ENCODE data around the gene FBRSL1. TPM values are rescaled to one million over a fixed set of nuclear protein-coding genes. Genes with fewer than 3 reads are reported as not detected.

FBRSL1 gene
- total RNA-seq, 1 donor from 2014 or later, result 56.5 TPM

DNA sequence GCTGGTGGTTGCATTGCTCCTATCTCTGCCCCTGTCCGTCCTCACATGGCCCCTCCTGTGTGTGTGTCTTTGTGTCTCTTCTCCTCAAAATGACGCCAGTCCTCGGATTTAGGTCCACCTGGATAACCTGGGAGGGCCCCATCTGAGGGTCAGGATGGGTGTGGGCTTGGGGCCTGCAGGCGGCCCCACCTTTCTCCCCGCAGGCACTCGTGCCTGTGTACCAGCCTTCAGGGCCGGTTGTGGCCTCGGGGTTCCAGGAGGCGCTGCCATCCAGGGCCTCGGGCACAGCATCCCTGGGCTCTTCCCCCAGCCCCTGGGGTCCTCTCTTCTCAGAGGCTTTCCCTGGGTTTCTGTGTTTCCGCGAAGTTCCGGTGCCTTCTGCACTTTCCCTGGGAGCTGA lies 65.7 kb downstream of the FBRSL1 start:
- intact Hi-C loops (cut with micrococcal nuclease), result no loop called here

DNA sequence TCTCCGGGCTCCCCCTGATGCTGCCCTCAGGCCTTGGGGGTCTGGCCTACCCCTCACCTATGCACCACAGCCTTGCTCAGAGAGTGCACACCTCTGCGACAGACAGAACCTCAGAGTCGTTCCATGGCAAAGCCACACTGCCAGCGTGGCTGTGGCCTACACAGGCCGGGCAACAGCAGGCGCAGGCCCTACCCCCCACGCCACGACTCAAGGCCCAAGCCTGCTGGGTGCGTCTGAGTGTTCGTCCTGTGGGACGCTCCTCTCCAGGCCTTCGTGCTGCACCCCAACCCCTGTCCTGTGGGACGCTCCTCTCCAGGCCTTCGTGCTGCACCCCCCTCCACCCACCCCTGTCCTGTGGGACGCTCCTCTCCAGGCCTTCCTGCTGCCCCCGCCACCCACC lies 66.3 kb downstream of the FBRSL1 start:
- intact Hi-C loops (cut with micrococcal nuclease), result no loop called here

GRCh38 chr12:132556801-132557200 lies 66.8 kb downstream of the FBRSL1 start:
- intact Hi-C loops (cut with micrococcal nuclease), result no loop called here

GRCh38 chr12:132557291-132558015 lies 67.5 kb downstream of the FBRSL1 start:
- intact Hi-C loops (cut with micrococcal nuclease), result no loop called here

- intact Hi-C loops (cut with micrococcal nuclease), result no loop called here
Measured at GRCh38 chr12:132558042-132558856, 68.3 kb downstream of the FBRSL1 start.

DNA sequence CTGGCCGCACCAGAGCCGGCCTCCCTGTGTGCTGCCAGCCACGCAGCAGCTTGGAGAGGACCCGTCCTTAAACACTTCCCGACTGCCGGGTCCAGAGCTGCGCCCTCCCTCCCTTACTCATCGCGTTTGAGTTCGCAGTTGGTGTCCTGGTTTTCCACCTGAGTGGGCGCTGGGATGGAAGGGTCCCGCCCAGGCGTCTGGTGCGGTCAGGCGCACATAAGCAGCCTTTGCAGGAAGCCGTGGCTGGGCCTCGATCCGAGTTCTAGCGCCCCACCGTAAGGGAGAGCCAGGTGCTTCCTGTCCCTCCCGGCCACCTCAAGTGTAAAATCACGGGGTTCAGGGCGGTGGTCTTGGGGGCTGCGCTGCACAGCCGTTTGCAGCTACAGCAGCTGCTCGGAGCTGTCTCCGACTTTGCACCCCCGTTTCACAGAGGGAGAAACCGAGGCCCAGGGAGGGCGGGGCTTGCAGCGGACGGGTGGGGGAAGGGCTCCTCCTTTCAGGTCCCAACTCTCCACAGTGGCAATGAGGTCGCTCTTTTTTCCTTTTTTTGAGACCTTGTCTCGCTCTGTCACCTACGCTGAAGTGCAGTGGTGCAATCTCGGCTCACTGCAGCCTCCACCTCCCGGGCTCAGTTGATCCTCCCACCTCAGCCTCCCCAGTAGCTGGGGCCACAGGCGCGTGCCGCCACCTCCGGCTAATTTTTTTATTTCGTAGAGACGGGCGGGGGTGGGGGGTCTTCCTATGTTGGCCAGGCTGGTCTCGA lies 69.1 kb downstream of the FBRSL1 start:
- intact Hi-C loops (cut with micrococcal nuclease), result no loop called here

- intact Hi-C loops (cut with micrococcal nuclease), result no loop called here
Measured at GRCh38 chr12:132559652-132560363, 69.9 kb downstream of the FBRSL1 start.

DNA sequence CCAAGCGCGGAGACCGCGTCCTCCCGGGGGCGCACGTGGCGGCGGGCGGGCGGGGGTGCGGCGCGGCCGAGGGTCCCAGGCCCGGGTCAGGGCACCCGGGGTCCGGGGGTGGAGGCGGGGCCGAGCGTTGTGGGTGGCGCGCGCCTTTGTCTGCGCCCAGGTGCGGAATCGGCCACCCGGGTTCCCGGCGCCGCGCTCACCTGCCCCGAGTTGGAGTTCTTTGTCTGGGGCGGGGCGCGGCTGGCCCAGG lies 70.3 kb downstream of the FBRSL1 start:
- intact Hi-C loops (cut with micrococcal nuclease), result no loop called here

- intact Hi-C loops (cut with micrococcal nuclease), result loop anchor here (1.0 kb wide), 1 partner anchor 146 kb away; no protein-coding TSS in a partner anchor
Measured at GRCh38 chr12:132560614-132561426, 70.9 kb downstream of the FBRSL1 start.

Other genes starting within 250 kb of the FBRSL1 start
- gene GALNT9, start 160.6 kb upstream of the FBRSL1 start, total RNA-seq, result not detected in 2 replicates
- not detected in 2 replicates for gene LRCOL1, start 120.4 kb downstream of the FBRSL1 start, total RNA-seq
- gene P2RX2, start 128.6 kb downstream of the FBRSL1 start, total RNA-seq, result not detected in 2 replicates
- gene POLE, start 197.2 kb downstream of the FBRSL1 start, total RNA-seq, result 144 and 154 TPM in 2 replicates
- gene PXMP2, start 197.4 kb downstream of the FBRSL1 start, total RNA-seq, result 27.3 and 28.0 TPM in 2 replicates
- gene PGAM5, start 220.7 kb downstream of the FBRSL1 start, total RNA-seq, result 58.2 and 59.7 TPM in 2 replicates

Measured in T-helper 2 cell treated with Interferon-gamma antibody and Interleukin-4, amounts not matched to agents 100 ng/mL and 5 ng/mL, for 36 hours (primary cell).